GM19455 (cell line): ENCODE results near the gene SH2D7.

Source experiments
- ATAC-seq: cut with Tn5 transposase; IDR thresholded peaks from one replicate; pipeline ENCODE4 v1.9.1; 2021; ENCODE audit not compliant: unreplicated experiment

Gene SH2D7

DNA sequence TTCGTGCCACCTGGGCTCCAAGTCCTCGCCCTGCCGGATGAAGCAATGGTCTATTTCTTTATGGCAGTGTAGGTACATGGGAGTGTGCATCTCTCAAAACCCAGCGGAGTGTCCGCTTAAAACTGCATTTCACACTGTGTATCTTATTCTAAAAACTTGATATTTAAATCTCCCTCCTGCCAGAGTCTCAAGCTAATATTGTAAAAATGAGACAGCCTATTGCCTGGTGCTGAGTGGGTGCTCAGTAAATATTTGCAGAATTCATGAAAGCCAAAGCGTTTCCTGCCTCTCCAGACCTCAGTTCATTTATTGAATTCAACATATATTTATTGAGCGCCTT is 14.5 kb upstream of the SH2D7 start:
- ATAC-seq = peak; percentile 4

DNA sequence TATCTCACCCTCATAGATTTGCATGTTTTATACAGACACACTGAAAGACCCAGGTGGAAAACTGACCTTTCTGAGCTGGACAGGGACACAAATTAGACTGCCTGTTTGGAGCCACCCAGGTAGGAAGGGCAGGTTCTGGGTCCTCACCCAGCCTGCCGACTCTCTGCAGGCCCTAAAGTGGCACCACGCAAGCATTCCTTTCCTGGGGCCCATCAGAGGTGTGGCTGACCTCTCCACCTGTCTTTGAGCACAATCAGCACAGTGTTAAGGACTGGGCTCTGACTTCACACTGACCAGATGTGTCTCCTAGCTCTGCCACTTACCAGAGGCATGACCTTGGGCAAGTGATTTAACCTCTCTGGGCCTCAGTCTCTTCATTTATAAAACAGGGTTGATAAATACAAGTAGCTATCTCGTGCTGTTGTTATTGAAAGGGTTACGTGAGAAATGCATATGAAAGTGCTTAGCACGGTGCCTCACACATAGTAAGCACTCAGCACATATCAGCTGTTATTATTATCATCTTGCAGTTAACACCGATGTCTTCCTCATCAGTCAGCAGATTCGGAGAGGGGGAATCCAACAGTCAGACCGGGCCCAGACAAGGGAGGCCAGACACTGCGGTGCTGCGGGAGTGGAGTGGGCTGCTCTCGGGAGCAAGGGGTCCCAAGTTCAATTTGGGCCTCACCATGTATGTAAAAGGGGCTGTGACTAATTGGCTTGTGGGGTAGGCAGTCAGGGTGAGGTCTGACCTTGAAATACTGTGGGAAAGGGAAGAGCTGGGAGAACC is 12.9 kb upstream of the SH2D7 start:
- no peak for ATAC-seq

DNA sequence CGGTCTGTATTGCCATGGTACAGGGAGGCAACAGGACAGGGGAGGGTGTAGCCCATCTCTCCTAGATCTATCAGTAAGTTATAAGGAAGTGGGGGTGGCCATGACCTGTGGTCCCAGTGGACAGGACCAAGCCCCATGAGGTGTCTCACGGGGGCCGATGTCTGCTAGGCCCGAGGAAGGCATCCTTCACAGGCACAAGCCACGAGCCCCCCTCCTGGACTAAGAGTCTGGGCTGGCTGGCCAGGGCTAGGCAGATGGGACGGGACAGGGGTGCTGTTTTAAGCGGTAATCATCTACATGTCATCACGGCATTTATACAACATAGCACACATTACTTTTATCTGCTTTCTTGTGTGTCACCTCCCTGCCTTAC is 12.3 kb upstream of the SH2D7 start:
- no peak for ATAC-seq

DNA sequence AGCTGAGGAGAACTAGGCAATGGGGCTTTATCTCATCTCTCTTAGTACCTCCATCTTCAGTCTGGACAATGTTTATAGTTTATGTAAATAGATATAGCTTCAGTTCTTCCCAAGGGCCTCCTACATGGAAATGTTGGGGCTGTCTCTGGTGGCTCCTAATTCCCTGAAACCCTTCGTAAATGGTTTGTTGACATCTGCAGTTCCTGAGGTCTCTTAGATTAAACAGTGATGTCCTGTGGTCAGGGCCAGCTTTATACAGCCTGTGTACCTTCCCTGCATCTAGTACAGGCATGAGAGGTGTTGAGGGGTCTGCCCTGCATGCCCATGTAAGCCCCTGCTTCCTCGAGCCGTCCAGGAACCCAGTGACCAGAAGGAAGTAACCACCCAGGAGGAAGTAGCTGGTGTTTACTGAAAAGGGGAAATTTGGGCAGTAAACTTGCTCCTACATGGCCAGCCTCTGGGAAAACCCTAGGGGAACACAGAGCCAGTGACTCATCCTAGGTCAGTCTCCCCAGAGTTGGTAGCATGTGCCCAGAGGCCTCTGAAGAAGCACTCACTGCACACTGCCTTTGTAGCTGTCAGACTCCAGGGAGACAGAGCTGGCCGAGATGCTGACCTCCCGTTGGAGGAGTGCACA is 10.1 kb upstream of the SH2D7 start:
- ATAC-seq = no peak

DNA sequence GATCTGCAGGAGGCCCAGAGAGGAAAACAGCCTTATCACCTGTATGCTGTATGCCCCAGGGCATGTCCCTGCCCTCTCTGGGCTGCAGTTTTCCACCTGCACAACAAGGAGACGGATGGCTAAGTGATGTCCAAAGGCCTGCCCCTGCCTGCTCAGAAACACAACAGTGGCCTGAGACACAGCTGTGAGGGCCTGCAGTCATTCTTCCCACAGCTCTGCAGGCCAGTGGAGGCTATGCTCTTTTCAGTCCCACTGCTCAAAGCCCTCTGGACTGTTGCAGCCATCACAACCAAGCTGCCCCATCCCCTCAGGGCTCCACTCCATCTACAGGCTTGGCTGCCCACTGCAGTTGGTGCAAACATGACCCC is 9.6 kb upstream of the SH2D7 start:
- no peak for ATAC-seq

DNA sequence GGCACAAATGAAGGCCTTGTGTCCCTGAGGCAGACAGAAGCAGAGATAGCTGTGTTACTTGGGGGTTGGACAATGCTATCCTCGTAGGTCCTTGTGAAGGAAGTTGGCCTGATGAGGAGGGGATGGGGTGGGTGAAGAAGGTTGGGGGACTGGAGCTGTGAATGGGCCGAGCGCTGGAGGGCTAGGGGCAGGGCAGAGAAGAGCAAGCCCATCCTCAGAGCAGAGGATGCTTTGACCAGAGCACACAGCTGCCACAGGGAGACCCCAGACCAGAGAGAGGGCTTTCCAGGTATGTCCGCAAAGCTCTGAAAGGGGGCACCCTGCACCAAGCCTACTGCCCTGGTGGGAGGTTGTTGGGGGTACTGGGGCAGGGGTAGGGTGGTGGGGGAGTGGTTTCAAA is 9.2 kb upstream of the SH2D7 start:
- ATAC-seq = no peak

DNA sequence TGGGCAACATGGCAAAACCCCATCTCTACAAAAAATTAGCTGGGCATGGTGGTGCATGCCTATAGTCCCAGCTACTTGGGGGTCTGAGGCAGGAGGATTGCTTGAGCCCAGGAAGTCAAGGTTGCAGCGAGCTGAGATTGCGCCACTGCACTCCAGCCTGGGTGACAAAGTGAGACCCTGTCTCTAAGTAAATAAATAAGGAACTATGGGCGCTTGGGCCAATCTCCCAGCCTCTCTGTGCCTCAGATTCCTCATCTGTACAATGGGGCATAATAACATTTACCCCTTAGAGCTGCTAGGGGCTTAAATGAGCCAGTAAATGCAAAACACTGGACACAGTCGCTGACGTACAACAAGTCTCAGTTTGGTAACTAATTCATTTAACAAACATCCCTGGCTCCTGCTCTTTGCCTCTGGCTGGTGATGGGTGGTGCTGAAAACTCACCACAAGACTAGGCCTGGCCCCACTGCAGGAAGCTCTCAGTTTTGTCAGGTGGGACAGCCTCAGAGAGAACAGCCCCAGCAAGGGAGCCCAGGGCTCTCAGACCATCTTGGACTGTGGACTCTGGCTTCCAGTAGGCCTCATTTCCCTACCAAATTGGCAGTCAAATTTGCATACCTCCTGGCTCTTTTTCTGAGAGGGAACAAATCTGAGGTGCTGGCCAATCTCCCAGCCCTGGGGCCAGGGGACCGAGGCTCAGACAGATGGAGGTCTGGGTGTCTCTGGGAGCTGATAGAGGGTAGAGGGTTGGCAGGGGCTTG is 8.5 kb upstream of the SH2D7 start:
- no peak for ATAC-seq

DNA sequence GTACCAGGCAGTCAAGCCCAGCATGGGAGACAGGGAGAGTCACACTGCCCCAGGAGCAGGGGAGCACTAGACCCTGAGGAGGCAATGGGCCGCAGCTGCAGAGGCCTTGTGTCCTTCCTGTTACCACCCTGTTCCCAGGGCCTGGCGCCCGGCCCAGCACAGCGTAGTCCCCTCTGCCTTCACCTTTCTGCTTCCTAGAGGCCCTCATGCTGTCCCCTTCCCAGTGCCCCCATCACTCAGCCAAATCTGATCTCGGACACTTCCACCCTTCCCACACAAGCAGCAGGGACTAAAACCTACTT is 8.0 kb upstream of the SH2D7 start:
- no peak for ATAC-seq

DNA sequence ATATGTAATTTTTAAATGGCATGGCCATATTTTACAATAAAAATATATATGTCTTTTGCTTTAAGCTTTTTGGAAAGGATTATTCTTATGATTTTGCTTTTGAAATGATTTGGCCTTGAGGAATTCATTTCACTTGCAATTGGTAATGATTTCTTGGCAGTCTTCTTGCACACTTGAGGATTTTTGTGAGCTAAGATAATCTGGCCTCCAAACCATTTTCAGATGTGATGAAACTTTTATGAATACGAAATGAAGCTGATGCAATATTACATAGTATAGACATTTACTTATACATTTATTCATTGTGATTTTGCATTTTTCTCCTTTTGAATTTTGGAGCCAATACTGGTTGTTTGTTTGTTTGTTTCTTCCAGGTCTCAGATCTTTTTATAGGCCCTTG is 6.4 kb upstream of the SH2D7 start:
- ATAC-seq = no peak

DNA sequence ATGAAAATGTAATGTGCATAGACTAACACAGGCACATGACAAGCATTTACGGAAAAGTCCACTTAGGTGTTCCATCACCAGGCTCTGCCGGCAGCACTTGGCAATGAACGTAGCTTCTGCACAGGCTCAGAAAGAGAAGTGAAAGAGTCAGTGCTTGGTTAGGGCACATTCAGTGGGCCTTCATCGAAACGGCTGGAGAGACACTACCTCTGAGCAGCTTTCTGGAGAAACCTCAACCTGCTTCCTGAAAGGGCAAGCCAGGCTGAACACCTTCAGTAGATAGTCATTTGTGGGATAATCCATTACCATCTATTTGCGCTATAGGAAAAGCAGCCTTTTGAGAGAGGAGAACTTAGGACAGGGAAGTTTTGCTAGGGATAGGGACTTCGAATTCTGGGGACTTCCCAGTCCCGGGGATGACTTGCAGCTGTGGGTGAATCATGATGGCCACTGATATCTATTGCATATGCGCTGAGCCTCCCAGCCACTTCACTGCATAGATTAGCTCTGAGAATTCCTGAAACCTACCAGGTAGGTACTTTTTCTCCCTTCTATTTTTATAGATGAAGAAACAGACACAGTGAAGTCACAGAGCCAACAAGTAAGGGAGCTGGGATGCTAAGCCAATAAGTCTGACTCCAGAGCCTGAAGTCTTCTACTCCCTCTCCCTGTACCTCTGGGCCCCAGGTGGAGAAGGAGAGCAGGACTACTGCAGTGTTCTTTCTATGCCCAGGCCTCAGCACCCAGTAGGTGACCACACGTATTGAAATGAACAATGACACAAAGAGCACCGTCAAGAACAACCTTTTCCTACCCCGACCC is 4.2 kb upstream of the SH2D7 start:
- ATAC-seq = peak; percentile 66

DNA sequence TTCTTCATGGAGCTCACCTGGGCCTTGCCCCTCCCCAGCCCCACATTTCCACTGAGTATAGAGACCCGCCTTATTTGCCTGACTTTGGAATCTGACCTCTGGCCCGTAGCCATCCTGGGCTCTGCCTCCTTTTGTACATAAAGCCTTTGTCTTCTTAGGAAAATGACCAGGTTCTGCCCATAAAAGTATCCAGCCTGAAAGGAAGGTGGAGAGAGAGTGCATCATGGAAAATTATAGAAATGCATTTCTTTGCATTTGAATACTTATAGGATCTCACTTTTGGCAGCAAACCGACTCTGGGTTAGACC is 3.6 kb upstream of the SH2D7 start:
- ATAC-seq = no peak

DNA sequence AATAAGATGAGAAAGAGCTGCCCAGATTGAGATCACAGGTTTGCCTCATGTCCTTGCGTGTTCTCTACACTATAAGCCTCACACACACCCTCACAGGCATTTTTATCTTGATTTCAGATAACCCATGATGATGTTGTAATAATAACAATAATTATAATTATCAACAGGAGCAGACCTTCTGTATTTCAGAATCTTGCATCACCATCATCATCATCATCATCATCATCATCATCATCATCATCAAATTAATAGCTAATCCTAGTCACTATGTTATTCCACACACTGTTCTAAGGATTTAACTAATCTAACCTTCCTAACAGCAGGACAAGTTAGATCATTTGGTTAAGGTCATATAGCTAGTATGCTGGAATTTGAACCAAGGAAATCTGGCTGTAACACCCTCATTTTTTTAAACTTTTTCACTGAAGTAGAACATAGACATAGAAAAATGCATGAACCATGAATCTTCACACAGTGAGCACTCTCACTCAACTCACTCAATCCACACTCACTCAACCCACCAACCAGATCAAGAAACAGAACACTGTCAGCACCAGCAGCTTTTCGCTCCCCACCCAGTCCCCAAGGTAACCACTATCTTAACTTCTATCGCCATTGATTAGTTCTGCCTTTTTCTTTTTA is 1.8 kb upstream of the SH2D7 start:
- no peak for ATAC-seq

DNA sequence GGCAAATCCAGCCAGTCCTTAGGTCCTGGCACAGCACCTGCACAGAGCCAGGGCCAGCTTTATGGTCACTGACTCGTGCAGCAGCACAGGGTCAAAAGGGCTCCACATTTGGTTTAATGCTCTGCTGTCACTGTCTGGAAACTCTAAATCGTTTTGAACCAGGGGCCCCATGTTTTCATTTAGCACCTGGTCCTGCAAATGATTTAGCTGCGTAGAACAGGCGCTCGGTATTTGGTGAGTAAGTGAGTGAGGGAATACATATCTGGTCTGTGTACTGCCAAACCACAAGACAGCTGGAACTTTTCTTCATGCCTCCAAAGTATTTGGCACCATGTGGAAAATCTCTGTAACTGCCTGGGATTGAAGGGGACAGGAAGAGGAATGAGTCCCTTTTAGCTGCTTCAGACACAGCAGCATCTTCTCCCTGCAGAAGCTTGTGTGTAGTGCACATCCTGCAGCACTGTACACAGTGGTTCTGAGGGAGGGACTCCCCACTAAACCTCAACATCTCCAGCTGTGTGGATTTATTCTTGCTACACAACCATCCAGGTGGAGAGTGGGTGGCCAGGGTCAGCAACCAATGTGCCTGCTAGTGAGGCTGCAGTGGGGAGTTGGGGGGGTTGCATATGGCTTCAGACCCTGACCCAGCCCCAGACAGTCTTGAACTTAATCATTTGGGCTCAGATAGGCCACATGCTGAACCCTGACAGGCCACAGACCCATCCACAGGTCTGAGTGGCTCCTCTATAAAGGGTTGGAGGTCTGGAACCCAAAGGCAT is 1.1 kb downstream of the SH2D7 start:
- no peak for ATAC-seq

DNA sequence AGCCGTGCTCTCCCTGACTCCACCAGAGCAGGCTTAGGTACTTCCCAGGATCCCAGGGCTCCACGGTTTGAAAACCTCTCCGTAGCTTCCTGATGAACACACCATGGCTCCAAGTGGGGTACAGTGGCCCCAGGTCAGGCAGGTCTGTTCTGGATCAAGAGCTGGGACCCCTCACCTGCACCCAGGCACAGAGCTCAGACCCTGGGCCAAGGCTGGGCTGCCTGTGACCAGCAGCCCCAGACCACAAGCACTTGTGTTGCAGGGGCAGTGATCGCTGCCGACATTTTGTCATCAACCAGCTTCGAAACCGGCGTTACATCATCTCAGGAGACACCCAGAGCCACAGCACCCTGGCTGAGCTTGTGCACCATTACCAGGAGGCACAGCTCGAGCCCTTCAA is 5.3 kb downstream of the SH2D7 start:
- no peak for ATAC-seq

DNA sequence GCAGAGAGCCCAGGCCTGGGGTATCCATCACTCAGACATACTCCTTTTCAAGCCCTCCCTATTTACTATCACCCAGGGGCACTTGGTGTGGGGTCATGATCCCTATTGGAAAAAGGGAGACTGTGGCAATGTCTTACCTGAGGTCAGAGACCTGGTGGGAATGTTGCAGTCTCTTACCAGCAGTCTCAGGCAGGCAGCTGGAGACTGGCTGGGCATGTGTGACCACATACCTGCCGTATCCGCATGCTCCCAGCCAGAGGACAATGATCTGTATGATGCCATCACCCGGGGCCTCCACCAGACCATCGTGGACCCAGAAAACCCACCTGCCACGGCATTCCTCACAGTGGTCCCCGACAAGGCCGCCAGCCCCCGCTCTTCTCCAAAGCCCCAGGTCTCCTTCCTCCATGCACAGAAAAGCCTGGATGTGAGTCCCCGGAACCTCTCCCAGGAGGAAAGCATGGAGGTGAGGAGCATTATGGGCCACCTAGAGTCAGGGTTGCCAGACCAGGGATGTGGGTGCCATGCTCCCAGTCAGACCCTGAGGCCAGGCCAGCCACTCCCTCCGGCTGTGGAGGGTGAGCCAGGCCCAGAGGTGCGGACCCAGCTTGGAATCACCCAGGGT is 5.9 kb downstream of the SH2D7 start:
- ATAC-seq = no peak

DNA sequence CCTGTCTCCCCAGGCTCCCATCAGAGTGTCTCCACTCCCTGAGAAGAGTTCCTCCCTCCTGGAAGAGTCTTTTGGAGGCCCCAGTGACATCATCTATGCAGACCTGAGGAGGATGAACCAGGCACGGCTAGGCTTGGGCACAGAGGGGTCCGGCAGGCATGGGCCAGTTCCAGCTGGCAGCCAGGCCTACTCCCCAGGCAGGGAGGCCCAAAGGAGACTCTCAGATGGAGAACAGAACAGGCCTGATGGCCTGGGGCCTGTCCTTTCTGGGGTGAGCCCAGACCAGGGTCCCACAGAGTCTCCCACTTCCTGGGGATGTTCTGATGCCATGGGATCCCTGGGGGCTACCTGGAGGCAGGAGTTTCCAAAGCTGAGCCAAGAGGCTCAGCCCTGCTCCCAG is 8.5 kb downstream of the SH2D7 start:
- ATAC-seq = no peak

DNA sequence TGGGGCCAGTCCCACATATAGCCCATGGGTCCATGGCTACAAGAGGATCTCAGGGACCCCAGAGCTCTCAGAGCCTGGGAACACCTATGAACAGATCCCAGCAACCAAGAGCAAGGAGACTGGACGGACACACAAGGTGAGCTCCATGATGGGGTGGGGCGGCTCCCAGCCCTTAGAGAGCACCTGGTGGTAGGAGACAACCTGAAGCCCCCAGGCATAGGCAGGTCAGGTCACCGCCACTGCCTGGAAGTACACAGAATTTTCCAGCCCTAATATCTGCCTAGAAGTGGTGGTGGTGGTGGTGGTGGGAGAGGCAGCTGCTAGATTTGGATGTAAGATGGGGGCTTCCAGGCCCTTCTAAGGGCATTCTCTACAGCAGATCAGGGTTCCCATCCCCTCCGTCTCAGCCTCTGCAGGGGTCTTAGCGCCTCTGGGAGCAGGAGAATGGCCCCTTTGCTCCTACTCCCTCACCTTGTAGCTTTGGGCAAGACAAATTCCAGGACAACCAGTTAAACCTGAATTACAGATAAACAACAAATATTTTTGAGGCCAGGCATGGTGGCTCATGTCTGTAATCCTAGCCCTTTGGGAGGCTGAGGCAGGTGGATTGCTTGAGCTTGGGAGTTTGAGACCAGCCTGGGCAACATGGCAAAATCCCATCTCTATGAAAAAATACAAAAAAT is 9.2 kb downstream of the SH2D7 start:
- no peak for ATAC-seq

DNA sequence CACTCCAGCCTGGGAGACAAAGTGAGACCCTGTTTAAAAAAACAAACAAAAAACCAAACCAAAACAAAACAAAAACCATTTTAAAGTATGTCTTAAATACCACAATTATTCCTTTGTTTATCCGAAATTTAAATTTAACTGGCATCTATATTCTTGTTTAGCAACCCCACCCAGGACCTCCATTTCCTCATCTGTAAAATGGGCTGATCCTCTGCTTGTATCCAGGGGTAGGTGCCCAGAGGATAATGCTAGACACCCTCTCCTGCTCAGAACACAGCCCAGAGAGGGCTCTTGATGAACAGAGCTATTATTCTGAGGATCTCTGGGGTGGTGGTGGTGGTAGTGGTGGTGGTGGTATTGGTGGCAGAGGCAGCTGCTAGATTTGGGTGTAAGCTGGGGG is 9.8 kb downstream of the SH2D7 start:
- no peak for ATAC-seq

DNA sequence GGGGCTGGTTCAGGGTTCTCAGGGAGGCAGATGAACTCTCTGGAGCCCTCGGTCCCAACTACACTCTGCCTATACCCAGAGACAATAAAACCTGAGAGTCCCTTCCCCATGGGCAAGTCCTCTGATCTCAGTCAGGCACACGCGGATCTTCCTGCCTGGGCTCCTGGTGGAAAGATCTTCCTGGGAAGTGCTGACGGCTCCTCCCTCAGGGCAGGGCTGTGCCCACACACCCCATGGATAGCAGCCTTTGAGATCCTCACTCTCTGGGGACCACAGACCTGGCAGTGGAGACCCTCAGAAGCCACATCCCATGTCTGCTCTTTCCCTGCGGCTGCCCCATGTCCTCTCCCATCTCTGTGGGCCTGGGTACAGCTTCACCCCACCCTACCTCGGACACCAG is 10.4 kb downstream of the SH2D7 start:
- no peak for ATAC-seq
